ENCODE results near the gene RIPPLY3.

Gene RIPPLY3

DNA sequence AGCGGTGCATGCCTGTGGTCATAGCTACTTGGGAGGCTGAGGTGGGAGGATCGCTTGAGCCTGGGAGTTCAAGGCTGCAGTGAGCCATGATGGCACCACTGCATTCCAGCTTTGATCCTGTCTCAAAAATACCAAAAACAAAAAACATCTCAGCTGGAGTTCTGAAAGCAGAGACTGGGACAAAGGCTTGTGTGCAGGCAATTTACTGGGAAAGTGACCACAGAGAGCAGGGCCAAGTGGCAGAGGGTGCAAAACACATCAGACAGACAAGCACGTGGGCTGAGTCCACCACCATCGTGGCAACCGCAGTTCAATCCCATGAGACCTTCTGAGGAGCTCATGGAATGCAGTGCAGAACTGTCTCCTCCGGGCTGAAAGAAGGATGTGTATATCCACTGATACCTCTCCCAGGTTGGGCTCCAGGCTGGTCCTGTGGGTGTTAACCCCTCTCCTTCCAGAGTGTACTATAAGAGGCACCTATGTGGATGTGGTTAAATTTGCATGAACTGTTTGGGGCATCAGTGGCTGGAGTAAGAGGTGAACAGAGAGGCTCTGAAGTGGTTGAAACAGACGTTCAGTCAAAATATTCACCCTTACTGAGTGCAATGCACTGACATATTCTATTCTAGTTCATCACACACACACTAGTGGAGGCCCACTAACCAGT is 55.6 kb downstream of the RIPPLY3 start:
- DNase-seq (ENCODE audit: low spot score): peak; percentile 48

DNA sequence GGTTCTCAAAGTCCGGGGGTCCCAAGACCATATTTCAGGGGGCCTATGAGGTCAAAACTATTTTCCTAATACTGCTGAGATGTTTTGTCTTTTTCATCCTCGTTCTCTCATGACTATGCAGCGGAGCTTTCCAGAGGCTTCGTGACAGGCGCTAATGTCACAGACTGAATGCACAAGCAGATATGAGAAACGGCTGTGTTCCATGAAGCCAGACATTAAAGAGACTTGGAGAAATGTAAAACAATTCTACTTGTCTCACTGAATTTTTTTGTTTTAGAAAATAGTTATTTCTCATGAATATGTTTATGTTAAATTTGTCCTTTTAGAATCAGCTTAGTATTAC is 56.1 kb downstream of the RIPPLY3 start:
- no peak for DNase-seq (ENCODE audit: low spot score)

DNA sequence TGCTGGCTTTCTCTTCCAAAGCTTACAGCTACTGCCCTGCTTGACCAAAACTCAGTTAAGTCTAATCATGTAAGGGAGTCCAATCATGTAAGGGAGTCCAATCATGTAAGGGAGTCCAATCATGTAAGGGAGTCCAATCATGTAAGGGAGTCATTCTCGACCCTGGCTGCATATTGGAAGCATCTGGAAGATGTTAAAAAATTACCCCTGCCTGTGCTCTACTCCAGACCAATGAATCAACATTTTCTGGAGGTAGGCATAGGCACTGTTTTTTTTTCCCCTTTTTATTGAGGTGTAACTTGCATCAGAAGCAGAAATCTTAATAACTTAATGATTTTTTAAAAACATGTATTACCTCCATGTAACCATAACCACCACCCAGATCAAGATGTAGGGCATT is 56.9 kb downstream of the RIPPLY3 start:
- DNase-seq (ENCODE audit: low spot score): no peak

DNA sequence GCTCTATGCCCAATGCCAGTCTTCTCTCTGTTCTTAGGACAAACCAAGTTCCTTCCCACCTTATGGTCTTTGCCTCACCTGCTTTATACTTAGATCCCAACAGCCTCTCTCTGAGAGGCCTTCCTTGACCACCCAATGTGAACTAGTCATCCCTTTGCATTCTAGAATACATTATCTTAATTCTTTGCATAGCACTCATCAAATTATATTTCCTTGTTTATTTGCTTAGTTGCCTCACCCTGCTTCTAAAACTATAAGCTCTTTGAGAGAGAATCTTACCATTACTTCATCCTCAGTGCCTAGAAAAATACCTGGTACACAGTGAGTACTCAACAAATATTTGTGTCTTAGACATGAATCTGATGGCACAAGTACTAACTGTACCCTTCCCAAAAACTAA is 58.3 kb downstream of the RIPPLY3 start:
- no peak for DNase-seq (ENCODE audit: low spot score)

DNA sequence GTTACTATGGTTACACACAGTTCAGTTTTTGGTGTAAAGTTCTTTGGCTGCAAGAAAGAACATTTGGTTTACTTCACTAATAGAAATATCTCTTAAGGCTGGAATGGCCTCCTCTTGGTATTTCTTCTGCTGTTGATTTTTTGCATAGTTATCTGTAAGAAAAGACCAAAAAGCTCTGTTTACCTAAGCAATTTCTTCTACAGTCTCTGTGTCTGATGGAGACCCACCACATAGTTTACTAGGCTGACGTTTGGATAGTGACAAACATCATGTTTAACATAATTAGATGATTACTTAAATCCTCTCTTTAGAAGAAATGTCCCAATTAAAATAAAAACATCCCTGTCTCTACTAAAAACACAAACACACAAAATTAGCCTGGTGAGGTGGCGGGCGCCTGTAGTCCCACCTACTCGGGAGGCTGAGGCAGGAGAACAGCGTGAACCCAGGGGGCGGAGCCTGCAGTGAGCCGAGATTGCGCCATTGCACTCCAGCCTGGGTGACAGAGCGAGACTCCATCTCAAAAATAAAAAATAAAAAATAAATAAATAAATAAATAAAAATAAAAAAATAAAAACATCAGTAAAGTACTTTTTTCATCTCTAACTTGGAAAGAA is 59.2 kb downstream of the RIPPLY3 start:
- no peak for DNase-seq (ENCODE audit: low spot score)

Measured in AG20443 (cell line).